ENCODE data around the gene ARSD. TPM values are rescaled to one million over a fixed set of nuclear protein-coding genes. Genes with fewer than 3 reads are reported as not detected.
"Not testable (repeated sequence)": the region's sequence is repeated elsewhere in the genome, so short reads cannot be mapped to it uniquely, and the experiment has no call there.

ARSD gene
- total RNA-seq, 2 experiments from 2014 or later: 1.3 TPM

GRCh38 chrX:2894885-2895292 lies 34.2 kb downstream of the ARSD start:
- CTCF ChIA-PET: no interaction called here
- POLR2A ChIA-PET: no interaction called here

DNA sequence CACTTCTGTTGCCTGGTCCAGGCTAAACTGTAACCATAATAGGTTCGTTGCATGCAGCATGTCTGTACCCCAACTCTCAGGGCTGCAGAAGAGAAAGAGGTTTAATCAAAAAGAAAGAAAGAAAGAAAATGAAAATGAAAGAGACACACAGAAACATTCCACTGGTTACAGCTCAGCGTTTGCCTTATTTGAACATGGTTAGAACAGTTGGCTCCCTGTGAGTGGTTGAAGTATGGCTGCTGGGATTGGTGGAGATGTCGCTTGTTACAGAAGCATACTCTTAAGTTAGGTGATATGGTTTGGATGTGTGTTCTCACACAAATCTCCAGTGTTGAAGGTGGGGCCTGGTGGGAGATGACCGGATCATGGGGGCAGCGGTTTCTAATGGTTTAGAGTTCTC lies 36.3 kb downstream of the ARSD start:
- CTCF ChIA-PET: no interaction called here

DNA sequence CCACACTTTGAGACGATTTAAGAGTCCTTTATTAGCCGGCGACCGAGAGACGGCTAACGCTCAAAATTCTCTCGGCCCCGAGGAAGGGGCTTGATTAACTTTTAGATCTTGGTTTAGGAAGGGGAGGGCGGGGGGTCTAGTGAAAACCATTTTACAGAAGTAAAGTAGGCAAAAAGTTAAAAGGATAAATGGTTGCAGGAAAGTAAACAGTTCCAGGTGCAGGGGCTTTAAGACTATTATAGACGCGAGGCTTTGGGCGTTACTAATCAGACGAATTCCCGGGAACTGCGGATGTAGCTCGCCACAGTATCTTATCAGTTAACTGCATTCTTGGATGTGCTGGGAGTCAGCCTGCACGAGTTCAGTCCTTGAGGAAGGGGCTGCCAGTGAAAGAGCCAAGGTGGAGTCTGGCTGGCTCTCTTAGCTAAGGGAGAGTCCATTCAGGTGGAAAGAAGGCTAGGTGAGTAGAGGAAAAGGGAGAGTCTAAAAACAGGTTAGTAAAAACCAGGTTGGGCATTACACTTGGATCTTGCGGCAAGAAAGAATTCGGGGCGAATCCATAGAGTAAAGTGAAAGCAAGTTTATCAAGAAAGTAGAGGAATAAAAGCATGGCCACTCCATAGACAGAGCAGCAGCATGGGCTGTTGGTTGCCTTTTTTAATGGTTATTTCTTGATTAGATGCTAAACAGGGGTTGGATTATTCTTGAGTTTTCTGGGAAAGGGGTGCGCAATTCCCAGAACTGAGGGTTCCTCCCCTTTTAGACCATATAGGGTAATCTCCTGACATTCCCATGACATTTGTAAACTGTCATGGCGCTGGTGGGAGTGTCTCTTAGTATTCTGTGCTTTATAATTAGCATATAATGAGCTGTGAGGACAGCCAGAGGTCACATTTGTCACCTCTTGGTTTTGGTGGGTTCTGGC lies 38.3 kb downstream of the ARSD start:
- CTCF ChIA-PET, POLR2A ChIA-PET: not testable (repeated sequence)

More for the DNA sequence above, 36.3 kb downstream of the ARSD start:
- POLR2A ChIA-PET: no interaction called here

DNA sequence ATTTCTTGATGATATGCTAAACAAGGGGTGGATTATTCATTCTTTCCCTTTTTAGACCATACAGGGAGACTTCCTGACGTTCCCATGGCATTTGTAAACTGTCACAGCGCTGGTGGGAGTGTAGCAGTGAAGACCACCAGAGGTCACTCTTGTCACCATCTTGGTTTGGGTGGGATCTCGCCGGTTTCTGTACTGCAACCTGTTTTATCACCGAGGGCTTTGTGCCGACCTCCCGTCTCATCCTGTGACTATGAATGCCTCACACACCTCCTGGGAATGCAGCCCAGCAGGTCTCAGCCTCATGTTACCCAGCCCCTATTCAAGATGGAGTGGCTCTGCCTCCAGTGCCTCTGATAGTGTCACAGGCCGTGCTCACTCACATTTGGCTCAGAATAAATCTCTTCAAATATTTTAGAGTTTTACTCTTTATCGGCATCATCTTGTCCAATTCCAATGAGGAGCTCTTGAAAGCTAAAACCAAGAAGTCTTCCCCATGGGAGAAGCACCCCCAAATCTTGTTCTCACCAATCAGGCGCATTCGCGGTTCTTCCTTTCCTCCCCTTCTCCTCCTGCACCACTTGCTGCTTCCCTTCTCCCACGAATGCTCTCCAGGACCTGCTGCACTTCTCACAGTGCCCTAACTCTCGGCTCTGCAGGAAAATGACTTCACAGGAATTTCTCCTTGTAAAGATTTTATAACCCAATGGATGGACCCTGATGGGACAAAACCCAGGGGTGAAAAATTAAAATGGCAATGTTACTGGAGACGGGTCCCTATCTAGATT lies 39.2 kb downstream of the ARSD start:
- CTCF ChIA-PET, POLR2A ChIA-PET: not testable (repeated sequence)

DNA sequence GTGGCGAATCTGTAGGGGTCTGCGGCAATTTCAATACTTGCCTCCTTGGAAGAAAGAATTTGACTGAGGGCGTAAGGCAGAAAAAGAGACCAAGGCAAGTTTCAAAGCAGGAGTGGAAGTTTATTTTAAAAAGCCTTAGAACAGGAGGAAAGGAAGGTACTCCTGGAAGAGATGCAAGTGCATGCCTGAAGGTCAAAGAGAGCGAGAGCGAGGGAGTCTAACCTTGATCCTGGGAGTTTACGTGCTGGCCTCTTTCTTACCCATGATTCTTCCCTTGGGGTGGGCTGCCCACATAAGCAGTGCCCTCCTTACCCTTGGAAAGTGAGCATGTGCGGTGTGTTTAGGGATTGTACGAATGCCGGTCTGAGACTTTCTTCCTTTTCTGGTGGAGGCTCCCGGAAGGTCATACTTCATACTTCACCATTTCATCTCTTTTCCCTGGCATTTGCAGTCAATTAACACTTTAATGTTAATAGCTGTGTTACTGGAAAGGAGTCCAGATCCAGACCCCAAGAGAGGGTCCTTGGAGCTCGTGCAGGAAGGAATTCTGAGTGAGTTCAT lies 40.0 kb downstream of the ARSD start:
- ChIA-PET CTCF (no interaction called here), POLR2A (no interaction called here)

DNA sequence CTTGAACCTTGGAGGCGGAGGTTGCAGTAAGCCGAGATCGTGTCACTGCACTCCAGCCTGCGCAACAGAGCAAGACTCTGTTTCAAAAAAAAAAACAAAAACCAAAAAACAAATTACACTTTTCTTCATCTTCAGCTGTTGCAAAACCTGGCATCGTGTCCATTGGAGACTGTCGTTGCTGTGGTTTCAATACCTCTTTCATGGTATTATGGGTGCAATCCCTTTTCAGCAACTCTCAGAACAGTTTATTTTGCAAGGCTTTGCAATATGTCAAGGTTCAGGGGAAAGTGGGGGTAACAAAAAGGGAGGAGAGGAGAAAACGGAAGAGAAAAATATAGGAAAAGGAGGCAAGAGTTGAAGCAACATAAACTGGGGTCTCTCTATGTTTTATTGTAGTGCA lies 40.8 kb downstream of the ARSD start:
- CTCF ChIA-PET: no interaction called here
- POLR2A ChIA-PET: no interaction called here

DNA sequence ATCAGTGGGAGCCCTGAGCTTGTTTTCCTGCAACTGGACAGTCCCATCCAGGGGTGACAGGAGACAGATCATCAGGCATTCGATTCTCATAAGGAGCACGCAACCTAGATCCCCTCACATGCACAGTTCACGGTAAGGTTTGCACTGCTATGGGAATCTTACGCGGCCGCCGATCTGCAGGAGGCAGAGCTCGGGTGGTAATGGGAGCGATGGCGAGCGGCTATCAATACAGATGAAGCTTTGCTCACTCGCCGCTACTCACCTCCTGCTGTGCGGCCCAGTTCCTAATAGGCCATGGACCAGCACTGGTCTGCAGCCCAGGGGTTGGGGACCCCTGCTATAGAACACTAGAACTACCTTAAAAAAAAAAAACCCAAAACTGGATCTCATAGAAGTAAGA lies 45.4 kb downstream of the ARSD start:
- CTCF ChIA-PET: no interaction called here
- POLR2A ChIA-PET: no interaction called here

- ChIA-PET CTCF (no interaction called here), POLR2A (no interaction called here)
Observed at GRCh38 chrX:2879670-2880069, 49.5 kb downstream of the ARSD start.

DNA sequence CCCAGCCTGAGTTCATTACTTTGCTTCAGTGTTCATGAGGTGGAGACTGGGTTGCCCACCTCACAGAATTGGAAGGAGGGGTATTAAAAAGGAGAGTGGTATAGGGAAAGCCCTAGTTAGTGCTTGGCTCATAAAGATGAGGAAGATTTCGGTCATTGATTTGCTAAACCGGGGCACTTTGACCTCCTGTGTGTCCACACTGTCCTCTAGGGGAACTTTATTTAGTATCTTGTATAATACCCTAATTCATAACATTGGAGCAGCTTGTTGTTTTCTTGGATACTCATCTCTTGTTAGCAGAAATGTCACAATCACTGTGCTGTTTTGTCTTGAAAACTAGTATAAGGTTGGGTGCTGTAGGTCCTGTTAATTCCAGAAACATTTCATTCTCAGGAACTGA lies 50.6 kb downstream of the ARSD start:
- ChIA-PET CTCF (no interaction called here), POLR2A (no interaction called here)

- ChIA-PET CTCF (interaction anchor here (0.7 kb wide), 1 partner anchor 76 kb away, joined by 3 read pairs; no protein-coding TSS in a partner anchor), POLR2A (no interaction called here)
Observed at GRCh38 chrX:2875798-2876399, 53.2 kb downstream of the ARSD start.

DNA sequence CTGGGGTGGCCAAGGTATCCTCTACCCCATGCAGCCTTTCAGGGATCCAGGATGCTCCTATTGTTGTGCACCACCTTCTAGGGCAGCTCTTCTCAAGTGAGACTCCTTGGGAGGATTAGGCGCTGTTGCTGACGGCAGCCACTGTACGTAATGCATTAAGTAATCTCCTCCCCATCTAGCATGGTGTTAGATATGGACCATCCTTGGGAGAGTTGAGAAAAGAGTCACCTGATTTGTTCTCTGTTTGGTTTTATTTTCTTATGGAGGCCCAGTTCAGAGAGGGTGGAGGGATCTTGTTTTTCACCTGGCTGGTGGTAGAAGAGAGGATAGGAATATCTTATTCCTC lies 54.0 kb downstream of the ARSD start:
- ChIA-PET CTCF (interaction anchor here (0.7 kb wide), 1 partner anchor 75 kb away, joined by 3 read pairs; no protein-coding TSS in a partner anchor), POLR2A (no interaction called here)

GRCh38 chrX:2874222-2875135 lies 54.7 kb downstream of the ARSD start:
- POLR2A ChIA-PET: no interaction called here
- CTCF ChIA-PET: no interaction called here

- CTCF ChIA-PET: no interaction called here
Observed at GRCh38 chrX:2872671-2873277, 56.4 kb downstream of the ARSD start.

GRCh38 chrX:2871831-2872230 lies 57.3 kb downstream of the ARSD start:
- ChIA-PET POLR2A (no interaction called here), CTCF (no interaction called here)

More at GRCh38 chrX:2872671-2873277, 56.4 kb downstream of the ARSD start:
- POLR2A ChIA-PET: no interaction called here

GRCh38 chrX:2870650-2871049 lies 58.5 kb downstream of the ARSD start:
- POLR2A ChIA-PET: no interaction called here
- CTCF ChIA-PET: no interaction called here

GRCh38 chrX:2867206-2867605 lies 61.9 kb downstream of the ARSD start:
- POLR2A ChIA-PET: no interaction called here
- CTCF ChIA-PET: no interaction called here

DNA sequence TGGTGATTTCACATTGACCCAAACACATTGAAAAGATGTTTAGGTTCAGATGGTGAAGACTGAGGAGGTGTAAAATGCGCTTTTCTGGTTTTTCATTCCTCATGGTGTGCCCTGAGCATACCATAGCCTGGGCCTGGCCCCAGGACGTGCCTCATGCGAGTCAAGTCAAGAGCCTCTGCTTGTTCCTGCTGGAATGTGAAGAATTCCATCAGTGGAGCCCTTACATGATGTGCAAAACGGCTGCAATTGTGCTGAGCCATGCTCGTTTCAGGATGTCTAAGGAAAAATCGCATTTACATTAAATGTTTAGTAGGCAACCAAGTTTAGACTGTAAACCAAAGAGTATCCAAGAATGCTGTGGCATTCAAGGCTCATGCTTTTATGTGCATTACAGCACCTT lies 65.5 kb downstream of the ARSD start:
- CTCF ChIA-PET: no interaction called here
- POLR2A ChIA-PET: no interaction called here

DNA sequence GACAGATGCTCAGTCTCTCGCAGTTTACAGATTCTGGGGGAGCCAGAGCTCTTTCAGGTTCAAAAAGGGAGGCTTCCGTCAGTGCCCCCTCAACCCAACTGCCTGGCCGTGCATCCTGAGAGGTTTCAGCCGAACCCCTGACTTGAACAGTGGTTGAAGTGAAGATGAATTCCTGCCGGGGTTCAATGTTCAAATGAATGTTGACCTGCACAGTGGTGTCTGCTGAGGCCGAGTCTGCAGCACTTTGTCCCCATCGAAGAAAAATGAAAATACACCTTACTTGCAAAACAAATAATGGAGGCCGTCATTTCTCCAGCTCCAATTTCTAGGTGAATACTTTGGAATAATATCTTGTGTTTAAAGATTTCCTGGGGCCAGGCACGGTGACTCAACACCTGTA lies 66.7 kb downstream of the ARSD start:
- POLR2A ChIA-PET: no interaction called here
- CTCF ChIA-PET: no interaction called here

DNA sequence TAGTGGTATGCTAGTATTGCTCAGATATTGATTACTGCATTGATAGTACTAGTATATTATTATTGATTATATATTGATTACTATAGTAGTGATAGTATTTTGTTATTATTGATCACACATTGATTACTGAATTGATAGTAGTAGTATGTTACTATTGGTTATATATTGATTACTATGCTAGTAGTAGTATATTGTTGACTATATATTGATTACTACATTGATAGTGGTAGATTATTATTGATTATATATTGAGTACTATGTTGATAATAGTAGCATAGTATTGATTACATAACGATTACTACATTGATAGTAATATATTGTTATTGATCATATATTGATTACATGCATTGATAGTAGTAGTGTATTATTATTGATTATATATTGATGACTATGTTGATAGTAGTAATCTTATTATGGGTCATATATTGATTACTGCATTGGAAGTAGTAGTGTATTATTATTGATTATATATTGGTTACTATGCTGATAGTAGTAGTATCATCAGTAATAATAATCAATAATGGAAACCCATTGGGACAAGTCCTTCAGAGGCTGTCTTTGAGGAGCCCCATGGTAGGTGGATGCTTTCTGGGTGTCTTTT lies 69.8 kb downstream of the ARSD start:
- ChIA-PET CTCF (no interaction called here), POLR2A (no interaction called here)

All from activated CD8-positive, alpha-beta memory T cell treated with anti-CD3 and anti-CD28 coated beads for 36 hours (primary cell).